GM21619 (cell line): Measurements from ENCODE around the gene LRGUK.
"Not testable (repeated sequence)": the region's sequence is repeated elsewhere in the genome, so short reads cannot be mapped to it uniquely, and the experiment has no call there.

Experiments used
- ATAC-seq: cut with Tn5 transposase; IDR thresholded peaks from one replicate; pipeline ENCODE4 v1.9.1; 2021; ENCODE audit not compliant: unreplicated experiment

The LRGUK gene

DNA sequence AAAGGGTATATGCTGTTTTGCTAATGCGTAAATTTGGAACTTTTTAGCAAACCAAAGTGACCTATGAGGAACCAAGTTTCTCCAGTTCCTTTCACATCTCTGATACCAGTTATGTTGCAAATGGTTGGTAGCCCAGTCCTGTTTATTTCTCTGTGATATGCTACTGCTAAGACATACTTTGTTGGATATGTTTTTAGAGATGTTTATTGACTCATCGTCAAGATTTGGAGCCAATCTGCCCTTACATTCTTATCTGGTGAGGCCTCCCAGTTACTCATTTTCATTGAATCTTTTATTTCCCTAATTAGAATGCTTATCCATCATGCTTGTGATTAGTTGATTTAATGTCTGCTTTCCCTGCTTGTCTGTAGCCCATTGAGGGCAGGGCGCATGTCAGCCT is 58.9 kb downstream of the LRGUK start:
- ATAC-seq, result no peak

DNA sequence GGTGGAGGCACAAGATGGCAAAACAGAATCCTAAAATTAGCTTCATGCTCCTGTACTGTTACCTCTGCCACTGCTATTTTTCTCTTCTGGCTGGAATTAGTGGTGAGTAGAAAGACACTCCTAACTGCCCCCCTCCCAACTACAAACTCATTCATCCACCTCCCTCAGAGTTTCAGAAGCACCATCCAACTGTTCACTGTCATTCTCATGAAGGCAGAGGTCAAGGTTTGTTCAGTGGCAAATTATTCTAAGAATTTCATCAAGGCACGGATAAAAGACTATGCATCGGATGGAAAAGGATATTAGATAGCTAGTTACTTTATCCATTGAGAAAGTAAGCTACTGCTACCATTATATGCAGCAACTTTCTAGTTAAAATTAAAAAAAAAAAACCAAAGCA is 59.7 kb downstream of the LRGUK start:
- ATAC-seq, result no peak

DNA sequence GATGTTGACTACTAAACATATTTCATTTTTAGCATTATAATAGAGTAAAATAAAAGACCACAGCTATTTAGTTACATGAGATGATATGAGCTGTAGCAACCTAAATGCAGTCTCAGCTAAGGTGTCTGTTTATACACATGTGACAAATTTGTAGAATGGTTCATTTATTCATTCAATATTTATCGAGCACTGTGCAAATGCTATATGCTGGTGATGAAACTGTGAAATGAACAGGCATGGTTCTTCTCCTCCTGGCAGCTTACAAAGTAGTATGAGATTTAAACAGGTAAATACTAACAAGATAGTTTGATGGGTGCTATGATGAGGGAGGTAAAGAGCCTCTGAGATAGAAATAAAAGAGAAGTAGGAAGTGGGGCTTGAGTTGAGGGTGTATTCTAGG is 60.8 kb downstream of the LRGUK start:
- no peak for ATAC-seq

DNA sequence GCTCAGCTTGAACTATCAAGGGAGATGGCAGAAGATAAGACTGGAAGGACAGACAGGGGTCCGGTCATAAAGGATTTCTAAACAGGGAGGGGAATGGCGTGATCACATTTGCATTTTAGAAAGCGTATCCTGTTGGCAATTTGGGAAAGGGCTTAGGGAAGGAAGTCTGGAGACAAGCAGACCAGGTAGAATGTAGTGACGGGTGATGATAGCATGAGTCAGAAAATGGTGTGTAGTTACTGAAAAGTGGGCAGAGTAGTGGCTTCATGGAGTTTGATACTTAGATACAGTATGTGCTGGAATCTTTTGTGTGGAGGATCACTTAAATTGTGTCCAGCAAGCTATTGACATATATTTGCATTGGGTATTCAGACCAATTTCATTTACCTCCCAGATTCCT is 61.2 kb downstream of the LRGUK start:
- ATAC-seq, result no peak

DNA sequence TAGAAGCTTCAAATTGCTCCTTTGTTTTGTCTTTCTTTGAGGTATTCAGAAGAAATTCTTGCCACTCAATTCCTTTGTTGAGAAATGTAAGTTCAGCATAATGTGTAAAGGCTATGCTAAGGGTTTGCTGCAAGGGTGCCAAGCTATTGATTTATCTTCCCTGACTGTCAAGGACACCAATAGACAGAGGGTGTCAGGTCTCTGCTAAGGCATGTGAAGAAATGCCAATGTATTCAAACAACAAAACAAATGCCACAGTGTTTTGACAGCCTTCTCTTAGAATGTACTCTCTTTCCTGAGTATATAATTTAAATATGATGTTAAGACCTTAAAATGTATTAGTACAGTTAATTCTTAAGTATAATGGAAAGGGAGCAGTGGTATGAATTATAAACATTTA is 62.4 kb downstream of the LRGUK start:
- no peak for ATAC-seq

DNA sequence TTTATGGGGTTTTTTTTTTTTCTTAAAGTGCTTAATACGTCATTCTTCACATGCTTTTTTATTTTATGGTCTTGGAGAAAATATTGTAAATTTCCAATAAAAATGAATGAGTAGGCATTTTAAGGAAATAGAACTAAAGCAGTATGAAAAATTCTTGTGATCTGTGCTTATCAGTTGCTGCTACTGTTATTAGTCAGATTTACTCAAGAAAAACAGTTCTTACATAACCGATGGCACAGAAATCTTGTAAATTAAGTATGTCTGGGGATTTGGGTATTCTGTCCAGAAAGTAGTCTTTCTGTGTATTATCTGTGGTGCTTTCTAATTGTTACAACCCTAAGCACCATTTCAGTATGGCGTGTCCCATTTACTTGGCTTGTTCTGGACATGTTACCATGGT is 64.7 kb downstream of the LRGUK start:
- ATAC-seq, result no peak

DNA sequence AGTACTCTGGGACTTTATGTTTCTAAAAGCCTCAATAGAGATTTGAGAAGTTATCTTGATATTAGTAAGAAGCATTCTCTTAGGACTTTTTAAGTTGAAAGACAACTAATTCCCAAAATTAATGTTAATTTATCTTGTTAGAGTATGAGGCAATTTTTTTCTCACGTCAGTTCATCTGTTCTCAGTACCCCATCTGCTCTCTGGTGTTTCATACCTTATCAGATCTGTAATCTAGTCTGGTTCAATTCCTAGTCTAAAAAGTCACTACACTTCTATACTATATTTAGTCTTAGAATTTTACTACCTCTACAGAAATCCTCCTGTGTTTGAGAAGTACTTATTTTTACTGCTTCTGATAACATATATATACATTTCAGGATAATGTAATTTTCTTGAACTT is 66.1 kb downstream of the LRGUK start:
- ATAC-seq, result no peak

DNA sequence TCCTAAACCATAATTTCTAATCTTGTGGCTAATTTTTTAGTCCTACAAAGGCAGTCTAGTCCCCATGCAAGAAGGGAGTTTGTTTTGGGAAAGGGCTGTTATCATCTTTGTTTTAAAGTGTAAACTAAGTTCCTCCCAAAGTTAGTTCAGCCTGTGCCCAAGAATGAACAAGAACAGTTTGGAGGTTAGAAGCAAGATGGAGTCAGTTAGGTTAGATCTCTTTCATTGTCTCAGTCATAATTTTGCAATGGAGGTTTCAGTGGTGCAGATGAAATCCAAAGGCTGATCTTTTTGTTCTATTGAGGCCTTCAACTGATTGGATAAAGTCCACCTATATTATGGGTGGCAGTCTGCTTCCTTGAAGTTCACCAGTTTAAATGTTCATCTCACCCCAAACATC is 68.1 kb downstream of the LRGUK start:
- no peak for ATAC-seq

DNA sequence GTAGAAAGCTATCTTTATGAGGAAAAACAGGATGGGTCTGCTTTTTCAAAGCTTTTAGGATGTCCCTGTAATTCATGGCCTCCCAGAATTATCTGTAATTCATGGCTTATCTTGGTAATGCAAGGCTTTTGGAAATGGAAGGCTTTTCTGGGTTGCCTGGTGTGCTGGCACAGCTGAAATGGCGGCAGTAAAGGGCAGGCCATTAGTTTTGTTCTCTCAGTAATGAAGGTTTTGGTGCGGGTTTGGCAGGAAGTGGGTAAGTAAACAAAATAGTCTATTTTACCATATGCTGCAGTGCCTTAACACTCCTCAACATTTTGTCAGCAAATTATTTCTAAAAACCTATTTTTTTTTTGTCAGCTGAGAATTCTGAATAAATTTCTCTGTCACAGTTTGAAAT is 69.3 kb downstream of the LRGUK start:
- no peak for ATAC-seq

DNA sequence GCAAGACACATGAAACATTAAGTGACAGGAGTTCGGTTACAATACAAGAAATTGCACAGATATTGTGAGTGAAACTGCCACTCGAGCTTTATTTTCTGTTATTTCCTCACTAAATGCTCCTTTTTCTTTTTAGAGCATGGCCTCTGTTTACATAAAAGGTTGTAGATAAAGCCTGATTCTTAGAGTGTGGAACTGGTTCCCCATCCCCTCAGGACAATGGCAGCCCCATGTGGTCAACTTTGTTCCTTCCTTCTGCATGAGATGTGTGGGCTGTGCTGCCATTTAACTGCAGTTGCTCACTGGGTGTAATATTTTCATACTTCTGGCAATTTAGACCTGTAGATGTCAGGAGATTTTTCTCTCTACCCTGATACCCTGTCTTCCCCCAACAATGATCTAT is 70.2 kb downstream of the LRGUK start:
- no peak for ATAC-seq

DNA sequence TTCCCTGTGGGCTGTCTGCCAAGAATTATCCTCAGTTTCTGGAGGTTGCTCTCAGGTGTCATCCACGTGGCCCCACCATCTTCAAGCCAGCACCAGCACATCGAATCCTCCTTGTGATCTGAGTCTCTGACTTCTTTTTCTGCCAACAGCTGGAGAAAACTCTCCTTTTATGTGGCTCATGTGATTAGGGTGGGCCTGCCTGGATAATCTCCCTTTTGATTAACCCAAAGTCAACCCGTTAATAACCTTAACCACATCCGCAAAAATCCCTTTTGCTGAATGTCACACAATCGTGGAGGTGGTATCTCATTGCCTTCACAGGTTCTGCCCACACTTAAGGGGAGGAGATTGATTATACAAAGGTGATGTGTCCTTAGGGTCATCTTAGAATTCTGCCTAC is 73.8 kb downstream of the LRGUK start:
- ATAC-seq, result no peak

DNA sequence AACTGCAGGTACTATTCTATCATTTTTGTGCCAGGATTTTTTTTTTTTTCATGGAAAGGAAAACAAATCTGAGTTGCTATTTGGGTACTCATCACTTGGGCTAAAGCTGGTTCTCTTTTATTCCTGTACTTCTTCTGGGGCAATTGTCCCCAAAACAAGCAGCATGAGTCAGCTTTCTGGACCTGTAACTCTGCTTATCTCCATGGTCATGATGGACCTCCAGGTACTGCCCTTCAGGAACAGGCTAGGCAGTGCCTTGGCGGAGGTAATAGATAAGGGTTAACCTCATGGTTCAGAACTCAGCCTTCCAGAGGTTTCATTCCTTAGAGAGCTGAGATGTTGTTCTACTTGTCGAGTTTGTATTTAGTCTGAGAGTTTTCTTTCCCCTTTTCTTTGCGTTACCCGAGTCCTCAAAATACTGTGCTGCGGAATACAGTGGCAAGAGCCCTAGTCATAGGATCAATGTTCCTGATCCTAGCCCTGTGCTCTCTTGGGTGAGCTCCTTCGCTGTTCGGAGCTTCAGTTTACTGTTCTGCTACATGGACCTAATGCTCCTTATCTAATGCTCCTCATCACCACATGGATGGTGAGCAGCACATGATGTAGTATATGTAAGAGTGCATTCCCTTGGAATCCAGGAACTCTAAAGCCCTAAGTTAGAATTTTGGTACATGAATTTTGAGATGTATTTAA is 74.6 kb downstream of the LRGUK start:
- ATAC-seq, result no peak

DNA sequence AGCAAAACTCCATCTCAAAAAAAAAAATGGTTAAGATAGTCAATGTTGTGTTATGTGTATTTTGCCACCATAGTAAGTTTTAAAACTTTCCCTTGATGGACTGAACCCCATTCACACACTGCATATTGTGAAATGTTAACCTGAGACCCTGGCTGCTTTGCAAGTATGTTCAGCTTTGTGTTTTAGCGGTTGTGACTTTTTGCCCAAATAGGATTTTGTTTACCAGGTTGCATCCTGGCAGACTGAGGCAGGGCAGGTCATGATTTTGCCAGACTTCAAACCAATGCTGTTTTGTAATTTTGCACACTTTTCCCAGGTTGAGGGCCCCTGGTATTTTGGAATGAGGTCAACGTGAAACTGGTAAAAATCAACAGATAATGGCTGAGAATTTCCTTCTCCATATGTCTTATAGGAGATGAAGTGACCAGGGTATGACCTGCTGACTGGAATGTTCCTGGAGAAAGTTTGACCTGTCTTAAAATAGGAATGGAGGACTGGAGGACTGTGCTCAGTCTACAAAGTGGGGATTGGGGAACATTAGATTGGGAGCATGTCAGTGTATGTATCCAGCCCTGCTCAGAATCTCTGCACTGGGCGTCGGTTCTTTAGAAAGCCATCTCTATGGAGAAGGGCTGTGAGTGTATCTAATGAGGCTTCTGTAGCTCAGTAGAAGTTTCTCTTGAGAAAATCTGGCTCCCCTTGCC is 76.2 kb downstream of the LRGUK start:
- ATAC-seq, result no peak

DNA sequence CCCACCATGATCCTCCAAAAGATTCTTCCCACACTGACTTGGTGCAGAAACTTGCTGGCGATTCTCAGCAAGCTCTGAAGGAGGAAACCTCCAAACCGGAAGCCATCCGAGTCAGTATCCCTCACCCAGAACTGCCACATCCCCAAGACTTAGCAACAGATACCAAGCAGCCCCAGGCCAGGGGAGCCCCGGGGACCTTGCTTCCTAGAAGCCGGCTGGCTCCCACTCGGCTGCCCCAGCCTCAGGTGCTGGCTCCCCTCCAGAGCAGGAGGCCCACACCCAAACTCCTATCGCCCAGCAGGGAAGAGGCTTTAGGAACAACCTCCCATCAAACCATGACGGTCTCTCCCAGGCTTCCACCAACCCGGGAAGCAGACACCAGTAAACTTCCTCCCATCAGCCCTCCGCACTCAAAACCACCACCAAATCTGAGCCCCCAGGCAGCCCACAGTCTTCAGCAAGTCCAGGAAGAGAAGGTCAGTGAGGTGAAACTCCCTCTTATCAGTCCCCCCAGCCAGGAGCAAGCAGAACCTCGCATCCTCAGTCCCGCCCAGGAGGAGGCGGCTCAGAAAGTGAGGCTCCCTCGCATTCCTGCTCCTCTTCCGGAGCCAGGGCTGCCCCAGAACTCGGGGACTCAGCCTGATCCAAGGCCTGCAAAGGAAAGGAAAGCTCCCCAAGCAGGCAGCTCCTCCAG is 82.3 kb downstream of the LRGUK start:
- no peak for ATAC-seq

DNA sequence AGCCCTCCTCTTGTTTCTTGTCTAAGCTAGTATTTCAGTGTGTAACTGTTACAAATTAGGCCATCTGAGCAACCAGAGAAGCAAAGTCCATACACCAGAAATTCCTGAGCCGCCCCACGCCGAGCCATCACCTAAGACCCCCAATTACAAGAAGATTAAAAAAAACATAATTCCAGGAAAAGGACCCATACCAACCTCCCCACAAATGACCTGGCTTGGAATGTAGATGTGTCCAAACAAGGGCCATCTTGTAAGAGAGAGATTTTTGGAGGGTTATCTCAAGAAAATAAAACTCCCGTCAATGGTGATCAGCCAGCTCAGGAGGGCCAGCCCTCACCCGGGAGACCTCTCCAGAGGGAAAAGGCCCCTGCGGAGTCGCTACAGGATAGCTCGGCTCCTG is 83.1 kb downstream of the LRGUK start:
- no peak for ATAC-seq

DNA sequence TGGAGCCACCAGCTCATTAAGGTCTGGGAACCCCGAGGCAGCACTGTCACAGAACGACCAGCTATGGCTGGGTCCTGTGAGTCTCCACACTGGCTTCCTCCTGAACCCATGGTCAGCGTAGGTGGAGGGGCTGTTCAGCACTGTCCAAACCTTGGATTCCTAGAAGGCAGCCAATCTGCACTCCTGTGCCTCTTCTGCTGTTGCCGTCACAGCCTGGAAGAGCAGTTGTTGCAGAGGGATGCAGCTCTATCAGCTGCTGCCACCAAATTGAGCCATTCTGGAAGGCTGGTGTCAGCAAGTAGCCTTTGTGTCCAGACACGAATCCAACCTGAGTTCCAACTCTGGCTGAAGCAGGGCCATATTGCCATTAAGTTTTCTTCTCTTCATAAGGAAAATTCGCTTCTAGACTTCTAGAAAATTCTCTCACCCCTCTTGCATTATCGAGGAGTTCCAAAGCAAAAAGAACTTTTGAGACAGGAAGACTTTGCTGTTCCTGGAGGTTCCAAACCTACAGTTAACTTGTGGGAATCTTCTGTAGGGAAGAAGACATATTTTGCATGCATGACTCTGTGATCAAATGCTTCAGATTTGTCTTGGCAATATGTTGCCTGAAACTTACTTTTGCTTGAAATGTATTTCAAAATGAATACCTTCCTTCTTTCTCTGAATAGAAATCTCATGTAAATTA is 84.0 kb downstream of the LRGUK start:
- no peak for ATAC-seq

DNA sequence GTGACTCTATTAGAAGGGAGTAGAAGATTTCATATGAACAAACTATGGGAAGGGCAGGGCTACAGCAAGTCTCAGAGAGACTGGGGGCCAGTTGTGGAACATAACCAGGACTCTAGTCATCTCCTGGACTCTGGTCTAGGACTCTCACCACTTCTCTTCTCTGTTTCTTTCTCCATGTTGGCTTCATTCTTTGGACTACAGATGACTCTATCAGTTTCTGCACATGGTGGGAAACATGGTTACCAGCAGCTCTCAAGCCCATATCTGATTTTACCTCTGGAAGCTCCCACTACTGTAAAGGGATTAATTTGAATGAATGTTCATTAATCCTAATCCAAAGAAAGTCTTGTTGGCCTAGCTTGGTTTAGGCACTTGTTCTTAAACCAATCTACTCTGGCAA is 84.7 kb downstream of the LRGUK start:
- no peak for ATAC-seq

DNA sequence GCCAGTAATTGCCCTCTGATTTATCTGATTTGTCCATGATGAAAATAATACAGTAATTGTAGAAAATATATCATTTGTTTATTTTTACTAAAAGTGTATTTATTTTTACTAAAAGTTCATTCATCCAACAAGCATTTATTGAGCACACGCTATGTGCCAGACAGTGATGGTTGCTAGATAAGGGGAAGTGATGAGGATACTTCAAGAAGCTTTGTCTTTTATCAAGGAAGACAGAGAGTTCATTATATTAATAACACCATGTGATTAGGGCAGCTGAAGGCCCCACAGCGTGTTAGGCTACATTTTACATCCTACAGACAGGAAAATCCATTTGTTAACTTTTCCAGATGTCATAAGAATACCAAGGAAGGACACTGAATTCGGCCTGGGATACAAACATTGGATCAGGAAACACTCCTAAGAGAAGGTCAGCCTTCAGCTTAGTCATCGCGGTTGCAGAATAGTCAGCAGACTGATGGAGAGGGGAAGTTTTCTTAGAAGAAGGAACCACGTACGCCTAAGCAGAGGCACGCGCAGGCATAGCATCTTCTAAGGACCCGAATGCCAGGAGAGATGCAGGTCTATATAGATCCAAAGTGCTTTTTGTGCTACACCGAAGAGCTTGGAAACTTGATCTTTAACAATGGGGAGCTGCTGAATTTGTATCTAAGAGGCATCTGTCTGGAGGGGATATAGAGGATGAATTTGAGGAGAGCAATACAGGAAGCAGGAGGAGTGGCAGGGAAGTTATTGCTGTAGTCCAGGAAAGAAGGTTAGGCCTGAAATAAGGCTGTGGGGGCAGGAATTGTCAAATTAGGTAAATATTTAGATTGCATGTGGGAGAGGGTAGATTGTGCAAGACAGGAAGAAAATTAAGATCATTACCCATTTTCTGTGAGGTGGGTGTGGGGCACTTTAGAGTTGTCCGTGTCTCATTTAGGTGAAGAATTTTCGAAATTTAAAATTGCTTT is 85.7 kb downstream of the LRGUK start:
- no peak for ATAC-seq

DNA sequence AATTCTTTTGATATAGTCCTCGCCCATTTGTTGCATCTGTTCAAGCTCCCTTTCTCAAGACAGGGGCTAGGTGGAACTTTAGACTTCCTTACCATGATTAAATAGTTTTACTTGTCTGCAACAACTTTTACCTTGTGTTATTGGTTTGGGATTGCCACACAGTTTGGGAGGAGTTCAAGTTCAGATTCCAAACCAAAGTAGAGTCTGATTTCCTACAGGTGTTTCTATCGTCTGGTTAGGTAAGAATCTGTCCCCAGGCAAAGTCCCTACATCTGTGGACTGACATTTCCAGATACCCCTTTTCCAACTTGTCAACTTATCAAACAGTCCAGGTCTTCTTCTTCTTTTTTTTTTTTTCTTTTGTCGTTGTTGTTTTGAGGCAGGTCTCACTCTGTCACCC is 93.1 kb downstream of the LRGUK start:
- ATAC-seq, result no peak

DNA sequence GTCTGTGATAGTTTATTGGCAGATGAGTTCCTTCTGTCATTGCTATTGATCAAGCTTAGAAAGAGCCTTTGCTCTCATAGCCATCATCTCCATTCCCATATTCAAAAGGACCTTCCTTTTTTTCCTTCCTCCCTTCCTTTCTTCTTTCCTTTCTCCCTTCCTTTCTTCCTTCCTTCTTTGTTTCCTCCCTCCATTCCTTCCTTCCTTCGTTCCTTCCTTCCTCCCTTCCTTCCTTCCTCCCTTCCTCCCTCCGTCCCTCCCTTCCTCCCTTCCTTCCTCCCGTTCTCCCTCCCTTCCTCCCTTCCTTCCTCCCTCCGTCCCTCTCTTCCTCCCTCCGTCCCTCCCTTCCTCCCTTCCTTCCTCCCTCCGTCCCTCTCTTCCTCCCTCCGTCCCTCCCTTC is 104.2 kb downstream of the LRGUK start:
- not testable (repeated sequence) for ATAC-seq

DNA sequence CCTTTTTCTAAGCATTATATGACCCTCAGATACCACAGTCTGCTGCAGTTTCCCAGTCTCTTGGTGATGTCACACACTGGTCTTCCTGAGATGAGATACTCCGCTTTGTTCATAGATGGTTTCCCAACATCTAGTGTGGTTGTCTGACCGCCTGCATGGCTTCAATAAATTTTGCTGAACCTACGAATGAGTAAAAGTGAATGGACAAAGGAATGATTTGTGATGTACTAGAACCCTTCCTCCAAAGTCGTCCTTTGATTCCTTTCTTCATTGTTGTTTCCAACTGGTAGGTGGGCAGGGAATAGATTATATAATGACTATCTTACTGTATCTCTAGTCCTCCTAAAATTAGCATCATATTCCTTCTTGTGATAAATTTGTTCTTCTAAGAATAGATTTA is 107.1 kb downstream of the LRGUK start:
- ATAC-seq, result no peak
